ENCODE data around the gene POLR2M.

DNA sequence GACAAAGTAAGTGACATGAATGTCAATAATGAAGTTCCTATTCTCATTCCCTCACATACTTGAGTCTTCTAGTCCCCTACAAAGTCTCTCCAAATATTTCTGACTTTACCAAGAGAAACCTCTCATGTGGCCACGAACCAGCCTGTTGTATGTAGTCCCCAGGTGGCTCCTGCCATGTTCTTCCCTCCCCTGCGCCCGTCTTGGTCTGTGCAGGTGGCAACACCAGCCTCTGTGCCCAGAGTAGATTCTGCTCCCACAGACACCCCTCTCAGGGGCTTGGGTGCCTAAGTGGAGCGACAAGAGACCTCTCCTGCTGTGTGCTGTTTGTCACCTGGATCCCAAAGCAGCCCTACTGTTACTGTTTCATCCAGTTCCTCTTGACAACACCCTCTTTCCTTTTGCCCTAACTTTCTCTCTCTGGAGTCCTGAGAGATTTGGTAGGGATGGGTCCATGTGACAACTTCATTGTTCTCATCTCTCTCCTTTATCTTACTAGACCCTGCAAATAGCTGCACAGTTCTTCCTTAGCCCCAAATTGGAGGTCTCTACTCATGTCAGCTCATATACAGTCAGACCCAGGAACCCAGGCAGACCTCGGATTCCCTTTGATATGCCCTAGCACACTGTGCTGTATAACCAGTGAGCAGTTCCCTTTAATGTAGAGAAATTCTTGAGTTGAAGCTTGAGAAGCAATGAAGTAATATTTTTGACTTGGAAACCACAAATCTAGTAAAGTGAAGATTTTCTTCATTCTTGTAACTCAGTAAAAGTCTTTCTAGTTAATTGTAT, 56.9 kb downstream of the POLR2M start:
- TF ChIP-seq, protein P1, sequence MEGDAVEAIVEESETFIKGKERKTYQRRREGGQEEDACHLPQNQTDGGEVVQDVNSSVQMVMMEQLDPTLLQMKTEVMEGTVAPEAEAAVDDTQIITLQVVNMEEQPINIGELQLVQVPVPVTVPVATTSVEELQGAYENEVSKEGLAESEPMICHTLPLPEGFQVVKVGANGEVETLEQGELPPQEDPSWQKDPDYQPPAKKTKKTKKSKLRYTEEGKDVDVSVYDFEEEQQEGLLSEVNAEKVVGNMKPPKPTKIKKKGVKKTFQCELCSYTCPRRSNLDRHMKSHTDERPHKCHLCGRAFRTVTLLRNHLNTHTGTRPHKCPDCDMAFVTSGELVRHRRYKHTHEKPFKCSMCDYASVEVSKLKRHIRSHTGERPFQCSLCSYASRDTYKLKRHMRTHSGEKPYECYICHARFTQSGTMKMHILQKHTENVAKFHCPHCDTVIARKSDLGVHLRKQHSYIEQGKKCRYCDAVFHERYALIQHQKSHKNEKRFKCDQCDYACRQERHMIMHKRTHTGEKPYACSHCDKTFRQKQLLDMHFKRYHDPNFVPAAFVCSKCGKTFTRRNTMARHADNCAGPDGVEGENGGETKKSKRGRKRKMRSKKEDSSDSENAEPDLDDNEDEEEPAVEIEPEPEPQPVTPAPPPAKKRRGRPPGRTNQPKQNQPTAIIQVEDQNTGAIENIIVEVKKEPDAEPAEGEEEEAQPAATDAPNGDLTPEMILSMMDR (IDR thresholded peaks at IDR 0.05) = no peak
- TF ChIP-seq POLR2A (IDR thresholded peaks at IDR 0.05) = no peak
